ENCODE measurements around the gene PPP4R2. TPM values are rescaled to one million over a fixed set of nuclear protein-coding genes. Genes with fewer than 3 reads are reported as not detected.
A peak's percentile ranks its signal among the peaks of the same experiment; 100 is the strongest.

Gene PPP4R2
- total RNA-seq, 1 experiment from 2014 or later, result 22.0 TPM

DNA sequence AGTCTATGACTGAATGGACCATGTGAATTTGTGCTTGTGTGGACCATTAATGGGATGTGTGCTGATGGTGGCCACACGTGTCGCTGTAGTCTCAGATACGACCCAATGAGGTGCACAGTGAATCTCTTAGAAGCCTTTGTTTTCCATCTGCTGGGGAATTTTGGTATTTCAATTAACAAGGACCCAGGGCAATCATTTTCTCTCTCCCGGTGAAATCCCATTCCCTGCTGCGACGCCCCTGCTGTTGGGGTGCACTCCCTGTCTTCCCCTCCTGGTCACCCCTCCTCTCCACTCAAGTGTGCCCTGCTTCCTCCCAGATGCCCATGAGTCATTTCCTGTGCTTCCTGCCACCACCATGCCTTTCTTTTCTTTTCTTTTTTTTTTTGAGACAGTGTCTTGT lies 97.5 kb downstream of the PPP4R2 start:
- DNase-seq (ENCODE audit: low read depth), result peak; percentile 65
- in situ Hi-C loops (cut with HindIII; ENCODE audit: low pct_unique_long_range_greater_than_20kb, low sequenced_read_pairs), result no loop called here

DNA sequence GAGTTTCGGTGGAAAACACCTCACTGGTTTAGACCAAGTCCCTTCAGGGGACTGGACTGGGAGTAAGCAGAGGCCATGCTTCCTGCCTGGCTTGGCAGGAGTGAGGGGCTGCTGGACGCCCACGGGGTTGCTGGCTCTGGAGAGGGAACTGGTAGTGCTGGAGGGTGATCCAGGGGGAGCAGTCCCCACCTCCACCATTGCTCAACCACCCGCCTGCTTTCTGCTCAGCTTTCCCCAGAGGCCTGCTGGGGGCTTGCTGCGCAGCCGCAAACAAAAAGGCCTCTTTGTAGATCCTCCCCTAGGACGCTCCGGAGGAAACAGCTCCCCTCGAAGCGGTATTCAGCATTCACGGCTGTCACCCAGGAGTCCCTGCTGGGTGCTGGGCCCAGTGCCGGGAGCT lies 98.3 kb downstream of the PPP4R2 start:
- in situ Hi-C loops (cut with HindIII; ENCODE audit: low pct_unique_long_range_greater_than_20kb, low sequenced_read_pairs), result no loop called here
- DNase-seq (ENCODE audit: low read depth), result no peak

DNA sequence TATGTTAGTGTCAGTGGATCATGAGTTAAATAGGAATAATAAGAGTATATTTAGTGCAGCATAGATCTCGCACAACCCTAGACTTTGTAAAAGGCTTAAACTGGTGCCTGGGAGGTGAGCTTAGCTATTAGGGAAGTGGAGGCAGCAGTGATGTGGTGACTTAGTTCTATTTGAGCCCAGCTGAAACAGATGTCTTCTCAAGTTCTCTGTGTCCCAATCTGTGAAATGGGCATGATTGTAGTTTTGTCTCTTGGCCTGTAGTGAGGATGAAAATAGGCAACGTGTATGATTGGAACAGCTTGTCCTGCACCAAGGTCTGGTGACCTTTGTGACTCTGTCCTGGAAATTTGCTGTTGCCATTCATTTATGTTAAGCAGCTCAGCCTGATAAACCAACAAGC lies 99.6 kb downstream of the PPP4R2 start:
- no peak for DNase-seq (ENCODE audit: low read depth)
- in situ Hi-C loops (cut with HindIII; ENCODE audit: low pct_unique_long_range_greater_than_20kb, low sequenced_read_pairs), result no loop called here

DNA sequence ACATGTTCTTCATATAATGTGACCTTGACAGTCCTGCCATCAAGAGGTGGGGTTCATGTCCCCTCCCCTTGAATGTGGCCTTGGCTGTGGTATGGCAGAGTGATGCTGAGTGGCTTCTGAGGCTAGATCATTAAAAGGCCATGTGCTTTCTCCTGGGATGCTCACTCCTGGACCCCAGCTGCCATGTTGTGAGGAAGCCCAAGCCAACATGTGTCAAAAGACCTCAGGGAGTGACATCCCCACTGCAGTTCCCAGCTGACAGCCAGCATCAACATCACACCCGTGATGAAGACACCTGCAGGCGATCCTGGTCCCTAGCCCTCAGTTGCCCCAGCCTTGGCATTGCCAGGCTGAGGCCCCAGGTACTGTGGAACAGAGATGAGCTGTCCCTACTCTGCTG lies 101.4 kb downstream of the PPP4R2 start:
- in situ Hi-C loops (cut with HindIII; ENCODE audit: low pct_unique_long_range_greater_than_20kb, low sequenced_read_pairs), result no loop called here

DNA sequence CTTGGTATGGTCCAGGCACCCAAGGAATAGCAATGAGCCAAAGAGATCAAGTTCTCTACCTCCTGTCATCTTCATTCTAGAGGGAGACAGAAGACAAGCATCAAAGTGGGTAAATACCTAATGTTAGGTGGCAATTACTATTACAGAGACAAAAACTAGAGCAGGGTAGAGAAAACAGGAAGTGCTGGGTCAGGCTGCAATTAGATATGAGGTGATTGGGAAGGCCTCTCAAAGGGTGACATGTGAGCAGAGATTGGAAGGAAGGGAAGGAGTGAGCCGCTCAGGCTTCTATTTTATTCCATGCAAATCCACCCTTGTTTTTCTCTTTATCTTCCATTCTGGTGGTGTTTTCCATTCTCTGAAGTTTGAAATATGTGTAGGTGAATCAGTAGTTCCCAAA lies 102.3 kb downstream of the PPP4R2 start:
- no peak for DNase-seq (ENCODE audit: low read depth)
- in situ Hi-C loops (cut with HindIII; ENCODE audit: low pct_unique_long_range_greater_than_20kb, low sequenced_read_pairs), result no loop called here

More for the DNA sequence above, 101.4 kb downstream of the PPP4R2 start:
- DNase-seq (ENCODE audit: low read depth), result no peak

DNA sequence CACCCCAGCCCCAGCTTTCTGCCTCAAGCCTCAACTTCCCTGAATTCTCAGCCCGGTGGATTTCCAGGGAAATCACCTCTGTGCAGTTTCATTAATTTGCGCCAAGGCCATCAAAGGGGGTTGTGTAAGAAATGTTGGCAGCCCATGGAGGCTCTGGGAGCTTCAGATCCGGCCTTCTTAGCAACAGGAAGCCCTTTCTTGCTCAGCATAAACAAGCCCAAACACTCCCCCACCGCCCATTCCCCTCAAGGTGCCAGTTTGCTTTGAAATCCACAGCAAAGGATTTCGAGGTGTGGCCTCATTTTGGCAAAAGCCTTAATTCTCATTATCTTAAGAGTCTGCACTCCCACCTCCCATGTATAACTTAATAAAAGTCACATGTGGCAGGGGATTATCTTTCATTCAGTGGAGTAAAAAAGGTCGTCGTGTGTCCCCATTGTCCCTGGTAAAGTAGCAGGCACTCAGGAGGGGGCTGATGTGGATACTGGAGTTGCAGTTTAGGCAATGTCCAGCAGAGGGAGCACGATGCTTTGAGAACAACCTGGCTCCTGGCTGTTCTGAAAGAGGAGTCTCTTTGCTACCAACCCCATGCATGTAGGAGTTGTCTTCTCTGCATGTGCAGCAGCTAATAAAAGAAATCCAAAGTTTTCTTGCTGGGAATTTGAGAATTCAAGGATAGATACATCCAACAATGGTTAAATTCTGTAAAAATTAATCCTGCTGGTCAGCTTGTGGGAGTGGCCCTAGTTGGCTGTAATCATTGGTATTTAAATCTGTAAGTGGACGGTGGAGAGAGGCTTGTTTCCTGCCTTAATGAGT lies 104.3 kb downstream of the PPP4R2 start:
- peak; percentile 58 for DNase-seq (ENCODE audit: low read depth)
- in situ Hi-C loops (cut with HindIII; ENCODE audit: low pct_unique_long_range_greater_than_20kb, low sequenced_read_pairs), result no loop called here

DNA sequence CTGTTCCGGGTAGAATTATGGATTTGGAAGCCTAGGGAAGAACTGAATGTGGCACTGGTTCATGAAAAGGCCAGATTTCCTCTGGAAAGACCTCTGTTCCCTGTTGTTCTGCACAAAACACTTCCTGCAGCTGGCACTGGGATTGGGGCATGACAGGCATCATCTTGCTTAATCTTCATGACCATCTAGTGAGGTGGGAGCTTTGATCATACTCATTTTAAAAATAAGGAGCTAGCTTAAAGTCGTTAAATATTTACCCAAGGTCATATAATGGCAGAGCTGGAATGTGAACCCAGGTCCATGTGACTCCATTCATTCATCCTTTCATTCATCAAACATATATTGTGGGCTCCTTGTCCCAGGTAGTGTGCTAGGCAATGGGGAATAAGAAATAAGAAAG lies 105.3 kb downstream of the PPP4R2 start:
- in situ Hi-C loops (cut with HindIII; ENCODE audit: low pct_unique_long_range_greater_than_20kb, low sequenced_read_pairs), result no loop called here
- DNase-seq (ENCODE audit: low read depth), result peak; percentile 27

DNA sequence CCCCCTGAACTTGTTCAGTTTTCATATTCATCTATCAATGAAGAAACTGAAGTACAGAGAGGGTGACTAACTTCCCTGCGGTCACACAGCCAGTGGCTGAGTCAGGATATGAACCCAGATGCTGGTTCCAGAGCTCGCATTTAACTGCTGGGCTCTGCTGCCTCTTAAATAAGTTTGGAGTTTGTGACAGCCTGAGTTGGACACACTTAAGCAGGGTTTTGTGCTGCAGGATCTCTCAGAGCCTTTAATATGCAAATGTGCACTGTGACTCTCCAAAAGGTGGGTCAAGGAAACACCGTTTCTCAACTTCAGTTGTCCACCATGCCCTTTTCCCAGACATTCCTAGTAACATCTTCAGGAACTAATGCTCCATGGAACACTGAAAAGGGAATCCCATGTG lies 110.6 kb downstream of the PPP4R2 start:
- in situ Hi-C loops (cut with HindIII; ENCODE audit: low pct_unique_long_range_greater_than_20kb, low sequenced_read_pairs), result no loop called here
- no peak for DNase-seq (ENCODE audit: low read depth)

DNA sequence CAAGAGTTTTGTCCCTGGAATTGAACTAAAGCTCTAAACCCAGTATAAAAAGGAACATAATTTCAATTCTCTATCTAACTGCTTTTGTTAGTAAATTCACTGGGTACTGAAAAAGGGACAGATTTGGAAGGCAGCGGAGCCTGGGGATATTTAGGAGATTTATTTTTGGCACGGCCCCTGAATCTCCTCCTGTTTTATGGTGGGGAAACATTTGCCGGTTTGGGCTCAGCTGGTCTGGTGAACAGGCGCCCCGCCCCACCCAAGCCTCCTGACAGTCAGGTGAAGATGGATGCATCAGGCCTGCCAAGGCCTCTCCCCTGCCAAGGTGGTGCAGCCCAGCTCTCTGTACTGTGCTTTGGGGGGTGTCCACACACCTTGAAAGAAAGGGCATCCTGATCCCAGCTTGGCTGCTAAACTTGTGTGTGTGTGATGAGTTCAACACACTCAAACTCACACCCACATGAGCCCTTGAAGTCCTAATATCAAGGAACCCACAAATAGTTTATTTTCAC lies 111.1 kb downstream of the PPP4R2 start:
- DNase-seq (ENCODE audit: low read depth), result no peak
- in situ Hi-C loops (cut with HindIII; ENCODE audit: low pct_unique_long_range_greater_than_20kb, low sequenced_read_pairs), result no loop called here

DNA sequence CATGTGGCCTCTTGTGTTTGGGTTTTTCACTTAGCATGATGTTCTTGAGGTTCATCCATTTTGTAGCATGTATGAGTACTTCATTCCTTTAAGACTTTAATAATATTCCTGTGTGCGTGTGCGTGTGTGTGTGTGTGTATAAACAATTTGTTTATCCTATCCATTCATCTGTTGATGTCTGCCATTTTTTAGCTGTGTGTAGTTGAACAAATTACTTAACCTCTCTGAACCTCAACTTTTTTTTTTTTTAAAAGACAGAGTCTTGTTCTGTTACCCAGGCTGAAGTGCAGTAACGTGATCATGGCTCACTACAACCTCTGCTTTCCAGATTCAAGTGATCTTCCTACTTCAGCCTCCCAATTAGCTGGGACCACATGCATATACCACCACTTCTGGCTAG lies 112.1 kb downstream of the PPP4R2 start:
- DNase-seq (ENCODE audit: low read depth), result no peak
- in situ Hi-C loops (cut with HindIII; ENCODE audit: low pct_unique_long_range_greater_than_20kb, low sequenced_read_pairs), result no loop called here

DNA sequence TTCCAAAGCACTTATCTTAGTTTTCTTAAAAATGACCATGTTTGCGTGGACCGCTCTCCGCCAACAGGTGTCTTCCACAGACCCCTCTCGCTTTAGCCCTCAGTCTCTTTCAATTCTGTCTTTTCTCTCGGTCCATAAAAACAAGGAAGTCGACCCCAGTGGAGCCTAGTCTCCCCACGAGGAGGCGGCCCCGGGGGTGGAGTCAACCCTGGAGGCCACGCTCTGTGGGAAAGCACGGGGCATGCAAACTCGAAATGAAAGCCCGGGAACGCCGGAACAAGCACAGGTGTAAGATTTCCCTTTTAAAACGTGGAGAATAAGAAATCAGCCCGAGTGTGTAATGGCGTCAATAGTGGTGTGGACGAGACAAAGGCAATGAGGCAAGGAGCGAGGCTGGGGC lies 113.9 kb downstream of the PPP4R2 start:
- in situ Hi-C loops (cut with HindIII; ENCODE audit: low pct_unique_long_range_greater_than_20kb, low sequenced_read_pairs), result no loop called here
- DNase-seq (ENCODE audit: low read depth), result no peak

DNA sequence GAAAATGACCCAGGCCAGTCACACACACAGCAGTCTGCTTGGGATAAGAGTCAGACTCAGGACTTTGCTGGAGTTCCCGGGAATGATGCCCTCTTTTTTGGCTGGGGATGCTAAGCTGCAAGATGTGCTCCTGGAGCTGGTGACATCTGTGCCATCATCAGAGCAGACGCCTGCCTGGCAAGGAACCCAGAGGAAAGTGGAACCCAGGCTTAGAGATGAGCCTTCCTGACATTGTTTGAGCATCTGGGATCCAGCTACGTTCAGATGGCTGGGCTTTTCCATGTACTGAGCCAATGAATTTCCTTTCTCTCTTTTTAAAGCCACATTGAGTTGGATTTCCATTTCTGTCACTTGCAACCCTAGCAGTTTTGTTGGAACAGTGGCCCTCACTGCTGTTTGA lies 118.1 kb downstream of the PPP4R2 start:
- in situ Hi-C loops (cut with HindIII; ENCODE audit: low pct_unique_long_range_greater_than_20kb, low sequenced_read_pairs), result no loop called here
- no peak for DNase-seq (ENCODE audit: low read depth)

DNA sequence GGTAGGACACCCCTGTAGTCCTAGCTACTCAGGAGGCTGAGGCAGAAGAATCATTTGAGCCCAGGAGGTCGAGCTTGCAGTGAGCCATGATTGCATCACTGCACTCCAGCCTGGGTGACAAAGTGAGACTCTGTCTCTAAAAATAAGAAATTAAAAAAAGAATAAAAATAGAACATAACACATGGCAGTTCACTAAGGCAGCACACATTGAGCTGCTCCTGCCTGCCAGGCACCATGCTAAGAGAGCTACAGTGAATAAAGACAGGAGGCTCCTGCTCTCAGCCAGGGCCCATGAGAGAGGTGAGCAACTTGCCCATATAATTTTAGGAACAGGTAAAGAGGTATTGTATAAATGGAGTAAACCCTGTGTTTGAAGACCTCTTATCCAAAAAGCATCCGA lies 119.2 kb downstream of the PPP4R2 start:
- in situ Hi-C loops (cut with HindIII; ENCODE audit: low pct_unique_long_range_greater_than_20kb, low sequenced_read_pairs), result no loop called here

More for the DNA sequence above, 119.2 kb downstream of the PPP4R2 start:
- no peak for DNase-seq (ENCODE audit: low read depth)

Other genes with a start within 250 kb of the PPP4R2 start
- gene SHQ1, start 148.4 kb upstream of the PPP4R2 start, total RNA-seq (2014; rRNA removed; shearing (Covaris generic); ENCODE audit: low replicate concordance), result 9.0 and 10.6 TPM in 2 replicates
- gene GXYLT2, start 108.8 kb upstream of the PPP4R2 start, total RNA-seq (2014; rRNA removed; shearing (Covaris generic); ENCODE audit: low replicate concordance), result 0.20 and 2.1 TPM in 2 replicates
- 0.71 and 5.6 TPM in 2 replicates for gene EBLN2, start 64.8 kb downstream of the PPP4R2 start, total RNA-seq (2014; rRNA removed; shearing (Covaris generic); ENCODE audit: low replicate concordance)